IMR-90 (cell line): ENCODE data around the gene COL4A2. TPM values are rescaled to one million over a fixed set of nuclear protein-coding genes. Genes with fewer than 3 reads are reported as not detected.

Experiments used
- ATAC-seq: fragments of 200-7000 bp; cut with Tn5 transposase; 2 replicates; pipeline ENCODE4 v1.9.1; 2020; ENCODE audit warnings: low read depth, mild to moderate bottlenecking, moderate library complexity
- BruUV-seq: library from RNA; stranded (reverse); fragments of 400-500 nt; replicated peaks from 2 replicates; lab custom pipeline; 2021; lab: Mats Ljungman, UMichigan
- CTCF ChIA-PET: fragments of 300-600 bp; formaldehyde crosslinking; extraction: SDS; loops from one replicate; lab custom pipeline; 2021; ENCODE audit warnings: antibody characterized with exemption; lab: Yijun Ruan, JAX
- POLR2A ChIA-PET: fragments of 300-600 bp; sonication (Branson Sonifier 250); formaldehyde crosslinking; loops from one replicate; lab custom pipeline; 2022; ENCODE audit warnings: antibody characterized with exemption; ENCODE audit not compliant: unreplicated experiment; lab: Charles Lee
- DNase-seq: peaks from one replicate; pipeline ENCODE4 v3.0.0; 2013
- H2AFZ ChIP-seq: replicated peaks from 2 replicates; pipeline ENCODE3; 2013; ENCODE audit warnings: low read length, mild to moderate bottlenecking; ENCODE audit not compliant: poor library complexity
- H2AK5ac ChIP-seq: 2 replicates; pipeline ENCODE4 v1.6.1; 2013; ENCODE audit warnings: low read depth, low read length, inconsistent platforms
- H2AK9ac ChIP-seq: replicated peaks from 2 replicates; pipeline ENCODE3; 2013; ENCODE audit warnings: mild to moderate bottlenecking, low read depth, low read length, moderate library complexity; ENCODE audit not compliant: poor library complexity
- H2BK120ac ChIP-seq: 2 replicates; pipeline ENCODE4 v1.6.1; 2013; ENCODE audit warnings: low read depth, low read length, inconsistent platforms
- H2BK15ac ChIP-seq: 3 replicates; pipeline ENCODE4 v1.6.1; 2013; ENCODE audit warnings: low read depth, low read length, inconsistent platforms
- H2BK20ac ChIP-seq: 2 replicates; pipeline ENCODE4 v1.6.1; 2013; ENCODE audit warnings: low read depth, mild to moderate bottlenecking, inconsistent platforms, low read length, moderate library complexity
- H2BK5ac ChIP-seq: 2 replicates; pipeline ENCODE4 v1.6.1; 2013; ENCODE audit warnings: mild to moderate bottlenecking, low read depth, low read length, inconsistent platforms; ENCODE audit not compliant: poor library complexity, severe bottlenecking
- H3K14ac ChIP-seq: replicated peaks from 2 replicates; pipeline ENCODE4 v1.6.1; 2013; ENCODE audit warnings: low read depth, low read length, inconsistent platforms
- H3K18ac ChIP-seq: 2 replicates; pipeline ENCODE4 v1.6.1; 2013; ENCODE audit warnings: low read depth, low read length, control low read depth
- H3K23ac ChIP-seq: 2 replicates; pipeline ENCODE4 v1.6.1; 2013; ENCODE audit warnings: low read depth, low read length, inconsistent platforms
- H3K27ac ChIP-seq: 2 replicates; pipeline ENCODE4 v1.5.1; 2013; ENCODE audit warnings: mild to moderate bottlenecking, control low read depth, low read length; ENCODE audit not compliant: insufficient read depth
- H3K27me3 ChIP-seq: 2 replicates; pipeline ENCODE4 v1.6.1; 2013; ENCODE audit warnings: low read length; ENCODE audit not compliant: control insufficient read depth, insufficient read depth
- H3K36me3 ChIP-seq: 2 replicates; pipeline ENCODE4 v1.6.1; 2013; ENCODE audit warnings: low read length, mixed read lengths; ENCODE audit not compliant: control insufficient read depth, insufficient read depth
- H3K4ac ChIP-seq: 2 replicates; pipeline ENCODE4 v1.6.1; 2013; ENCODE audit warnings: low read depth, low read length, inconsistent platforms
- H3K4me1 ChIP-seq: 2 replicates; pipeline ENCODE4 v1.6.1; 2013; ENCODE audit warnings: low read length, mixed read lengths; ENCODE audit not compliant: control insufficient read depth, insufficient read depth
- H3K4me2 ChIP-seq: 2 replicates; pipeline ENCODE4 v1.6.1; 2013; ENCODE audit warnings: low read depth, mild to moderate bottlenecking, control low read depth, low read length, moderate library complexity
- H3K4me3 ChIP-seq: 2 replicates; pipeline ENCODE4 v1.5.1; 2013; ENCODE audit warnings: low read depth, mild to moderate bottlenecking, control low read depth, low read length, moderate library complexity; ENCODE audit not compliant: insufficient read depth
- H3K56ac ChIP-seq: 2 replicates; pipeline ENCODE4 v1.6.1; 2013; ENCODE audit warnings: low read length, inconsistent platforms; ENCODE audit not compliant: insufficient read depth; ENCODE audit errors: extremely low read depth
- H3K79me1 ChIP-seq, 2 experiments: 2 replicates each; pipeline ENCODE4 v1.6.1; 2013; ENCODE audit warnings: low read length in 2 of 2, inconsistent platforms in 1 of 2, low read depth in 1 of 2
- H3K9ac ChIP-seq: 2 replicates; pipeline ENCODE4 v1.6.1; 2013; ENCODE audit warnings: low read depth, low read length, control low read depth
- H3K9me1 ChIP-seq: 2 replicates; pipeline ENCODE4 v1.6.1; 2013; ENCODE audit warnings: low read length, inconsistent platforms; ENCODE audit not compliant: insufficient read depth
- H3K9me3 ChIP-seq: 2 replicates; pipeline ENCODE4 v1.6.1; 2013; ENCODE audit warnings: low read length; ENCODE audit not compliant: control insufficient read depth, insufficient read depth
- H4K20me1 ChIP-seq: 2 replicates; pipeline ENCODE4 v1.6.1; 2013; ENCODE audit warnings: low read length, inconsistent platforms; ENCODE audit not compliant: insufficient read depth
- H4K5ac ChIP-seq: 2 replicates; pipeline ENCODE4 v1.6.1; 2013; ENCODE audit warnings: mild to moderate bottlenecking, low read depth, low read length, control low read depth
- H4K8ac ChIP-seq, 2 experiments: 2 replicates each; pipeline ENCODE4 v1.6.1; 2013; ENCODE audit warnings: low read depth in 2 of 2, low read length in 2 of 2, control low read depth in 1 of 2, inconsistent platforms in 1 of 2
- H4K91ac ChIP-seq: 2 replicates; pipeline ENCODE4 v1.6.1; 2013; ENCODE audit warnings: low read depth, low read length, inconsistent platforms; ENCODE audit not compliant: insufficient read depth
- BHLHE40 ChIP-seq: fragments of 150-350 bp; IDR thresholded peaks from 2 replicates; pipeline ENCODE4 v1.6.1; 2016; ENCODE audit warnings: mild to moderate bottlenecking, low read depth, low read length
- FOS ChIP-seq: fragments of 150-350 bp; IDR thresholded peaks from 2 replicates; pipeline ENCODE4 v1.6.1; 2016; ENCODE audit warnings: low read depth, low read length
- MAFK ChIP-seq: IDR thresholded peaks from 2 replicates; pipeline ENCODE4 v1.6.1; 2012; ENCODE audit warnings: low read depth, low read length, improper control_type of control experiment
- MAZ ChIP-seq: IDR thresholded peaks from 2 replicates; pipeline ENCODE4 v1.6.1; 2012; ENCODE audit warnings: low read depth, mild to moderate bottlenecking, low read length, improper control_type of control experiment, moderate library complexity, borderline replicate concordance
- MXI1 ChIP-seq: IDR thresholded peaks from 2 replicates; pipeline ENCODE4 v1.6.1; 2012; ENCODE audit warnings: low read depth, mild to moderate bottlenecking, low read length, moderate library complexity, borderline replicate concordance
- NFE2L2 ChIP-seq: fragments of 150-350 bp; IDR thresholded peaks from 2 replicates; pipeline ENCODE4 v1.6.1; 2016; ENCODE audit warnings: low read depth, mild to moderate bottlenecking, low read length
- RAD21 ChIP-seq: IDR thresholded peaks from 2 replicates; pipeline ENCODE4 v1.6.1; 2012; ENCODE audit warnings: low read length, improper control_type of control experiment
- RCOR1 ChIP-seq: IDR thresholded peaks from 2 replicates; pipeline ENCODE4 v1.6.1; 2012; ENCODE audit warnings: mild to moderate bottlenecking, low read length, improper control_type of control experiment; ENCODE audit not compliant: insufficient replicate concordance
- RFX5 ChIP-seq: IDR thresholded peaks from 2 replicates; pipeline ENCODE4 v1.8.0; 2012; ENCODE audit warnings: low read depth, mild to moderate bottlenecking, low read length, moderate library complexity
- SMC3 ChIP-seq: fragments of 150-350 bp; IDR thresholded peaks from 2 replicates; pipeline ENCODE4 v1.6.1; 2016; ENCODE audit warnings: low read depth, mild to moderate bottlenecking, antibody characterized with exemption, low read length, moderate library complexity
- WGBS, 2 experiments: methylation state at CpG; one replicate each; pipeline versions ENCODE4 v1.1.5 to v1.1.7; 2013; ENCODE audit warnings: missing lambda C conversion rate in 2 of 2; ENCODE audit not compliant: insufficient read length in 1 of 2; ENCODE audit errors: extremely low coverage in 2 of 2; 5-methylcytosine and 5-hydroxymethylcytosine counted together
- dilution Hi-C: fragments of 300-500 bp; cut with HindIII; formaldehyde crosslinking; loops from one replicate; pipeline ENCODE4 v1.14.3; 2018; ENCODE audit warnings: low sequenced_read_pairs; ENCODE audit not compliant: unreplicated experiment
- in situ Hi-C: fragments of 300-500 bp; cut with MboI; formaldehyde crosslinking; loops from 3 replicates; pipeline ENCODE4 v1.14.3; 2019; ENCODE audit warnings: low sequenced_read_pairs, inconsistent platforms, mixed read lengths
- intact Hi-C: fragments of 100-400 bp; cut with micrococcal nuclease; formaldehyde crosslinking; loops from 2 replicates; pipeline ENCODE4 v1.10.0; 2022
- polyA plus RNA-seq, 3 experiments: library from polyadenylated mRNA; depleted of rRNA; stranded (reverse); fragments of >200 nt; gene quantifications; 2 replicates each; pipeline ENCODE4 v1.2.3, GENCODE V29; 2012; ENCODE audit warnings: low replicate concordance in 1 of 3
- total RNA-seq: library from RNA; depleted of rRNA; stranded (reverse); fragments of >200 nt; gene quantifications from 2 replicates; pipeline ENCODE4 v1.2.3, GENCODE V29; 2012
- TF ChIP-seq, protein P1 (sequence below): conservative IDR thresholded peaks from 2 replicates; pipeline ENCODE4 v1.5.1; 2012; ENCODE audit warnings: mild to moderate bottlenecking, low read depth, low read length, improper control_type of control experiment
- TF ChIP-seq, protein P2 (sequence below): fragments of 150-350 bp; IDR thresholded peaks from 2 replicates; pipeline ENCODE4 v1.6.1; 2017; ENCODE audit warnings: mild to moderate bottlenecking, antibody characterized with exemption, low read length, low read depth
- TF ChIP-seq, protein P3 (sequence below): fragments of 150-350 bp; IDR thresholded peaks from 2 replicates; pipeline ENCODE4 v1.6.1; 2016; ENCODE audit warnings: low read depth, mild to moderate bottlenecking, low read length, moderate library complexity, borderline replicate concordance

Gene COL4A2
- total and polyA plus RNA-seq, 2 of the 4 experiments (the other 2 are of a cell fraction), result 90.7 to 457 TPM

DNA sequence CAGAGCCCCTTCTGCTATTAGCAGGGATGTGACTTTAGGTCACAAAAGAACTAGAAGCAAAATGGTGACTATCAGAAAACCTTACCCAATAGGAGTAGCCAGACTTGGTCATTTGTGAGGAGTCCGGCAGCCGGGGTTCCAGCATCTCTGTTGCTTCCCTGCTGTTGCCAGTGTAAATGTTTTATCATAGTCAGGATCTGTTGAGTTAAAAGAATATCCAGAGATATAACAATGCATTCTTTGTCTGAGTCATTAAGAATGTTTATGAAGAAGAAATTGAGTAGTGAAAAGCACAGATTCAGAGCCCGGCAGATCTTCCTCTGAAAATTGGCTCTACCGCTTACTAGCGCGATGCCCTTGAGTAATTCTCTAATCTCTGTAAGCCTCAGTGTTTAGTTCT lies 84.2 kb downstream of the COL4A2 start:
- Histone ChIP-seq H2BK5ac (peak overlapping the region; percentile 99), H4K20me1 (peaks cover 6% of the 10 kb centered on the region; the same call in 1 of the 2 replicates), H2AK9ac (peak overlapping the region; percentile 66), H4K5ac (peak overlapping the region; percentile 56; the same call in 1 of the 2 replicates), H3K4me1 (peaks cover 48% of the 10 kb centered on the region), H3K4me3 (no peak overlapping the region), H3K9ac (no peak overlapping the region), H3K4me2 (no peak overlapping the region), H3K9me3 (no peaks in the 10 kb centered on the region), H3K79me1 (peaks cover 26 to 78% of the 10 kb centered on the region in 2 experiments), H3K9me1 (peaks cover 33% of the 10 kb centered on the region), H3K4ac (peak overlapping the region; percentile 93), H3K56ac (peak overlapping the region; percentile 42), H2BK120ac (peak overlapping the region; percentile 88), H2BK20ac (peak overlapping the region; percentile 97), H3K36me3 (peaks cover 14% of the 10 kb centered on the region), H4K91ac (peak overlapping the region; percentile 87), H4K8ac (peak overlapping the region; percentile 27 to 85), H3K27me3 (no peaks in the 10 kb centered on the region), H3K27ac (peak overlapping the region; percentile 59), H2BK15ac (peak overlapping the region; percentile 82; the same call in 1 of the 3 replicates), H2AK5ac (peak overlapping the region; percentile 94), H3K14ac (peak overlapping the region; percentile 90), H3K18ac (peak overlapping the region; percentile 78), H3K23ac (peak overlapping the region; percentile 71), H2AFZ (no peak overlapping the region)
- ChIA-PET CTCF (no interaction called here), POLR2A (no interaction called here)
- dilution Hi-C loops (no loop called here), in situ Hi-C loops (no loop called here), intact Hi-C loops (no loop called here)
- DNase-seq (peak; percentile 76), ATAC-seq (no peak)
- no CpG with 5 or more reads among the region's 6 CpGs for WGBS, 2 experiments
- no TSS peak for BruUV-seq
- no peak for TF ChIP-seq BHLHE40
- no peak for TF ChIP-seq MXI1
- TF ChIP-seq SMC3, result no peak
- TF ChIP-seq, protein P1, sequence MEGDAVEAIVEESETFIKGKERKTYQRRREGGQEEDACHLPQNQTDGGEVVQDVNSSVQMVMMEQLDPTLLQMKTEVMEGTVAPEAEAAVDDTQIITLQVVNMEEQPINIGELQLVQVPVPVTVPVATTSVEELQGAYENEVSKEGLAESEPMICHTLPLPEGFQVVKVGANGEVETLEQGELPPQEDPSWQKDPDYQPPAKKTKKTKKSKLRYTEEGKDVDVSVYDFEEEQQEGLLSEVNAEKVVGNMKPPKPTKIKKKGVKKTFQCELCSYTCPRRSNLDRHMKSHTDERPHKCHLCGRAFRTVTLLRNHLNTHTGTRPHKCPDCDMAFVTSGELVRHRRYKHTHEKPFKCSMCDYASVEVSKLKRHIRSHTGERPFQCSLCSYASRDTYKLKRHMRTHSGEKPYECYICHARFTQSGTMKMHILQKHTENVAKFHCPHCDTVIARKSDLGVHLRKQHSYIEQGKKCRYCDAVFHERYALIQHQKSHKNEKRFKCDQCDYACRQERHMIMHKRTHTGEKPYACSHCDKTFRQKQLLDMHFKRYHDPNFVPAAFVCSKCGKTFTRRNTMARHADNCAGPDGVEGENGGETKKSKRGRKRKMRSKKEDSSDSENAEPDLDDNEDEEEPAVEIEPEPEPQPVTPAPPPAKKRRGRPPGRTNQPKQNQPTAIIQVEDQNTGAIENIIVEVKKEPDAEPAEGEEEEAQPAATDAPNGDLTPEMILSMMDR, result no peak
- no peak for TF ChIP-seq RAD21
- TF ChIP-seq RCOR1, result no peak
- no peak for TF ChIP-seq RFX5
- TF ChIP-seq MAFK, result no peak
- TF ChIP-seq, protein P2, sequence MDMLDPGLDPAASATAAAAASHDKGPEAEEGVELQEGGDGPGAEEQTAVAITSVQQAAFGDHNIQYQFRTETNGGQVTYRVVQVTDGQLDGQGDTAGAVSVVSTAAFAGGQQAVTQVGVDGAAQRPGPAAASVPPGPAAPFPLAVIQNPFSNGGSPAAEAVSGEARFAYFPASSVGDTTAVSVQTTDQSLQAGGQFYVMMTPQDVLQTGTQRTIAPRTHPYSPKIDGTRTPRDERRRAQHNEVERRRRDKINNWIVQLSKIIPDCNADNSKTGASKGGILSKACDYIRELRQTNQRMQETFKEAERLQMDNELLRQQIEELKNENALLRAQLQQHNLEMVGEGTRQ, result no peak
- TF ChIP-seq FOS, result no peak
- TF ChIP-seq MAZ, result no peak
- no peak for TF ChIP-seq NFE2L2
- TF ChIP-seq, protein P3, sequence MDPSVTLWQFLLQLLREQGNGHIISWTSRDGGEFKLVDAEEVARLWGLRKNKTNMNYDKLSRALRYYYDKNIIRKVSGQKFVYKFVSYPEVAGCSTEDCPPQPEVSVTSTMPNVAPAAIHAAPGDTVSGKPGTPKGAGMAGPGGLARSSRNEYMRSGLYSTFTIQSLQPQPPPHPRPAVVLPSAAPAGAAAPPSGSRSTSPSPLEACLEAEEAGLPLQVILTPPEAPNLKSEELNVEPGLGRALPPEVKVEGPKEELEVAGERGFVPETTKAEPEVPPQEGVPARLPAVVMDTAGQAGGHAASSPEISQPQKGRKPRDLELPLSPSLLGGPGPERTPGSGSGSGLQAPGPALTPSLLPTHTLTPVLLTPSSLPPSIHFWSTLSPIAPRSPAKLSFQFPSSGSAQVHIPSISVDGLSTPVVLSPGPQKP, result no peak
